ENCODE measurements around the gene EHD4. TPM values are rescaled to one million over a fixed set of nuclear protein-coding genes. Genes with fewer than 3 reads are reported as not detected.

EHD4 gene
- total and polyA plus RNA-seq, 2 donors (not counting 1 experiment from before 2014, with no cell fraction given), result 19.3 to 22.0 TPM

- no peak for DNase-seq (ENCODE audit: low read depth in 2 of 2)
- Histone ChIP-seq H3K4me3 (replicated peaks in 1 of 4; ENCODE audit: control extremely low read depth in 1 of 4, insufficient read depth in 1 of 4, low read depth in 3 of 4, low read length in 4 of 4) (no peak overlapping the region), H3K4me1 (ENCODE audit: control insufficient read depth, extremely low read depth, insufficient read depth, low read length) (no peaks in the 10 kb centered on the region), H3K27ac (ENCODE audit: insufficient read depth, low read length) (no peak overlapping the region), H2AFZ (ENCODE audit: low read length) (no peak overlapping the region), H3K4me2 (ENCODE audit: extremely low read depth, insufficient read depth, low read length) (no peak overlapping the region), H3K36me3 (ENCODE audit: control insufficient read depth, insufficient read depth, low read length) (no peaks in the 10 kb centered on the region), H3K27me3 (ENCODE audit: control insufficient read depth, insufficient read depth, low read length) (peaks cover 15% of the 10 kb centered on the region), H3K79me2 (ENCODE audit: control insufficient read depth, insufficient read depth, low read length) (no peaks in the 10 kb centered on the region), H3K9ac (ENCODE audit: insufficient read depth, low read length) (no peak overlapping the region), H3K9me3 (ENCODE audit: control insufficient read depth, insufficient read depth, low read depth, low read length) (no peaks in the 10 kb centered on the region), H4K20me1 (ENCODE audit: control insufficient read depth, extremely low read depth, insufficient read depth, low read length) (no peaks in the 10 kb centered on the region)
- TF ChIP-seq EZH2 (IDR thresholded peaks at IDR 0.05; ENCODE audit: low read length, missing control alignments), result no peak
- TF ChIP-seq CTCF (conservative IDR thresholded peaks at IDR 0.05 in 1 of 2, IDR thresholded peaks at IDR 0.05 in 1 of 2; ENCODE audit: low read depth in 1 of 2, low read length in 2 of 2), result no peak
Observed at GRCh38 chr15:42018306-42019224, 46.2 kb upstream of the EHD4 start.

GRCh38 chr15:42016971-42017370 lies 44.6 kb upstream of the EHD4 start:
- no peak overlapping the region for H3K9ac ChIP-seq (ENCODE audit: insufficient read depth, low read length)
- DNase-seq (ENCODE audit: low read depth in 2 of 2), result no peak
- peaks cover 14% of the 10 kb centered on the region for H3K27me3 ChIP-seq (ENCODE audit: control insufficient read depth, insufficient read depth, low read length)
- H4K20me1 ChIP-seq (ENCODE audit: control insufficient read depth, extremely low read depth, insufficient read depth, low read length), result no peaks in the 10 kb centered on the region
- no peaks in the 10 kb centered on the region for H3K4me1 ChIP-seq (ENCODE audit: control insufficient read depth, extremely low read depth, insufficient read depth, low read length)
- H3K9me3 ChIP-seq (ENCODE audit: control insufficient read depth, insufficient read depth, low read depth, low read length), result no peaks in the 10 kb centered on the region
- H2AFZ ChIP-seq (ENCODE audit: low read length), result no peak overlapping the region
- H3K79me2 ChIP-seq (ENCODE audit: control insufficient read depth, insufficient read depth, low read length), result no peaks in the 10 kb centered on the region
- H3K27ac ChIP-seq (ENCODE audit: insufficient read depth, low read length), result no peak overlapping the region
- no peak for TF ChIP-seq EZH2 (IDR thresholded peaks at IDR 0.05; ENCODE audit: low read length, missing control alignments)
- TF ChIP-seq CTCF (conservative IDR thresholded peaks at IDR 0.05 in 1 of 2, IDR thresholded peaks at IDR 0.05 in 1 of 2; ENCODE audit: low read depth in 1 of 2, low read length in 2 of 2), result no peak
- H3K4me2 ChIP-seq (ENCODE audit: extremely low read depth, insufficient read depth, low read length), result no peak overlapping the region
- H3K4me3 ChIP-seq (replicated peaks in 1 of 4; ENCODE audit: control extremely low read depth in 1 of 4, insufficient read depth in 1 of 4, low read depth in 3 of 4, low read length in 4 of 4), result no peak overlapping the region
- no peaks in the 10 kb centered on the region for H3K36me3 ChIP-seq (ENCODE audit: control insufficient read depth, insufficient read depth, low read length)

DNA sequence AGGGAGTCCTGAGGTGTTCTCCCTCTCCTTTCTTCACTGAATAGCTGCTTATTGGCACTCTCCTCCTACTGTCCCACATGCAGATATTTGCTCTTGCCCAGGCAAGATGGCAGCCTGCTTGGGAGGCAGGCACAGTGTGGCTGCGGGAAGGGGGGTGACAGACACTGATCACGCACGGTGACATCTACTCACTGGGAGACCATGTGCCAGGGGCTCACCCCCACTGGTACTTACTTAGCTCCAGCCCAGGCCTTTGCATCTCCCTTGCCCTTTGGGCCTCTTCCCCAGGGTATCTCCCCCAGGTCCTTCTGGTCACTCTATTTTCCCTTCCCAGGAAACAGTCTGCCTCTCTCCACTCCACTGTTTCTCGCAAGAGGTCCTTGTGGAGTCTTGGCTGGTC lies 42.0 kb upstream of the EHD4 start:
- H3K9ac ChIP-seq (ENCODE audit: insufficient read depth, low read length), result no peak overlapping the region
- H4K20me1 ChIP-seq (ENCODE audit: control insufficient read depth, extremely low read depth, insufficient read depth, low read length), result no peaks in the 10 kb centered on the region
- H3K4me1 ChIP-seq (ENCODE audit: control insufficient read depth, extremely low read depth, insufficient read depth, low read length), result no peaks in the 10 kb centered on the region
- DNase-seq (ENCODE audit: low read depth in 2 of 2), result no peak
- no peaks in the 10 kb centered on the region for H3K79me2 ChIP-seq (ENCODE audit: control insufficient read depth, insufficient read depth, low read length)
- H3K27me3 ChIP-seq (ENCODE audit: control insufficient read depth, insufficient read depth, low read length), result peaks cover 12% of the 10 kb centered on the region
- TF ChIP-seq CTCF (conservative IDR thresholded peaks at IDR 0.05 in 1 of 2, IDR thresholded peaks at IDR 0.05 in 1 of 2; ENCODE audit: low read depth in 1 of 2, low read length in 2 of 2), result no peak
- H3K9me3 ChIP-seq (ENCODE audit: control insufficient read depth, insufficient read depth, low read depth, low read length), result no peaks in the 10 kb centered on the region
- no peak overlapping the region for H3K4me2 ChIP-seq (ENCODE audit: extremely low read depth, insufficient read depth, low read length)
- H3K4me3 ChIP-seq (replicated peaks in 1 of 4; ENCODE audit: control extremely low read depth in 1 of 4, insufficient read depth in 1 of 4, low read depth in 3 of 4, low read length in 4 of 4), result no peak overlapping the region
- no peak overlapping the region for H3K27ac ChIP-seq (ENCODE audit: insufficient read depth, low read length)
- no peaks in the 10 kb centered on the region for H3K36me3 ChIP-seq (ENCODE audit: control insufficient read depth, insufficient read depth, low read length)
- no peak overlapping the region for H2AFZ ChIP-seq (ENCODE audit: low read length)

Data from fibroblast of lung (primary cell).